K562 (cell line): ENCODE results near the gene BRME1. TPM values are rescaled to one million over a fixed set of nuclear protein-coding genes. Genes with fewer than 3 reads are reported as not detected.

Source experiments
- ASH1L ChIP-seq: fragments of 450-650 bp; IDR thresholded peaks from 2 replicates; pipeline ENCODE4 v1.6.1; 2018; ENCODE audit warnings: borderline replicate concordance, mild to moderate bottlenecking, low read depth; ENCODE audit not compliant: partially characterized antibody
- ATF7 ChIP-seq: fragments of 450-650 bp; IDR thresholded peaks from 2 replicates; pipeline ENCODE4 v1.7.1; 2014; ENCODE audit warnings: mild to moderate bottlenecking, moderate library complexity
- BRD4 ChIP-seq: fragments of 200-600 bp; sonication (generic); IDR thresholded peaks from 2 replicates; pipeline ENCODE4 v1.6.1; 2017; ENCODE audit warnings: inconsistent platforms
- C11orf30 ChIP-seq: fragments of 450-650 bp; IDR thresholded peaks from 2 replicates; pipeline ENCODE4 v1.6.1; 2016; ENCODE audit warnings: low read depth, mild to moderate bottlenecking
- CAMTA2 ChIP-seq: fragments of 250-450 bp; sonication (Bioruptor Pico); conservative IDR thresholded peaks from 2 replicates; pipeline ENCODE4 v1.5.1; 2022
- COPS2 ChIP-seq: fragments of 450-650 bp; conservative IDR thresholded peaks from 2 replicates; pipeline ENCODE4 v1.6.1; 2016; ENCODE audit warnings: mild to moderate bottlenecking, moderate library complexity
- ESRRB ChIP-seq: fragments of 250-450 bp; sonication (Bioruptor Pico); IDR thresholded peaks from 2 replicates; pipeline ENCODE4 v1.5.0; 2020; ENCODE audit warnings: mild to moderate bottlenecking, moderate library complexity, borderline replicate concordance
- FOXP1 ChIP-seq: sonication (generic); formaldehyde crosslinking; IDR thresholded peaks from 2 replicates; pipeline ENCODE4 v1.8.0; 2022; ENCODE audit warnings: mild to moderate bottlenecking, missing genetic modification reagents
- HLTF ChIP-seq: fragments of 450-650 bp; IDR thresholded peaks from 2 replicates; pipeline ENCODE4 v1.6.1; 2016
- MECOM ChIP-seq: fragments of 250-450 bp; sonication (Bioruptor Pico); IDR thresholded peaks from 2 replicates; pipeline ENCODE4 v1.8.0; 2022; ENCODE audit warnings: inconsistent platforms
- MNT ChIP-seq, 2 experiments: fragments of 450-650 bp; conservative IDR thresholded peaks; 2 replicates each; pipeline ENCODE4 v1.6.1; 2017; ENCODE audit warnings: mild to moderate bottlenecking in 2 of 2, moderate library complexity in 2 of 2
- MTA1 ChIP-seq: fragments of 450-650 bp; IDR thresholded peaks from 2 replicates; pipeline ENCODE4 v1.6.1; 2017; ENCODE audit warnings: borderline replicate concordance
- PCBP1 ChIP-seq: fragments of 200-400 bp; formaldehyde crosslinking; IDR thresholded peaks from 2 replicates; pipeline ENCODE4 v1.6.1; 2018; ENCODE audit warnings: mild to moderate bottlenecking, low read depth, low read length; ENCODE audit not compliant: poor library complexity, severe bottlenecking
- POU5F1 ChIP-seq: fragments of 150-350 bp; IDR thresholded peaks from 2 replicates; pipeline ENCODE4 v1.6.1; 2014; ENCODE audit warnings: borderline replicate concordance, low read length, low read depth, mild to moderate bottlenecking; ENCODE audit not compliant: partially characterized antibody
- RAD51 ChIP-seq: fragments of 450-650 bp; IDR thresholded peaks from 2 replicates; pipeline ENCODE4 v1.7.1; 2016; ENCODE audit warnings: low read depth, mild to moderate bottlenecking, borderline replicate concordance
- RBM39 ChIP-seq: fragments of 200-400 bp; formaldehyde crosslinking; optimal IDR thresholded peaks from 2 replicates; pipeline ENCODE3; 2018; ENCODE audit warnings: low read depth, low read length
- SAFB2 ChIP-seq: fragments of 200-400 bp; formaldehyde crosslinking; IDR thresholded peaks from 2 replicates; pipeline ENCODE4 v1.6.1; 2018; ENCODE audit warnings: borderline replicate concordance, low read length, low read depth, moderate library complexity; ENCODE audit not compliant: severe bottlenecking
- TRIM24 ChIP-seq, 2 experiments: fragments of 450-650 bp; IDR thresholded peaks; 2 replicates each; pipeline ENCODE4 v1.6.1; 2016
- ZC3H4 ChIP-seq: sonication (generic); formaldehyde crosslinking; IDR thresholded peaks from 2 replicates; pipeline ENCODE4 v1.9.0; 2021; ENCODE audit warnings: missing genetic modification reagents, borderline replicate concordance
- ZNF140 ChIP-seq: fragments of 250-450 bp; sonication (Bioruptor Pico); IDR thresholded peaks from 2 replicates; pipeline ENCODE4 v1.8.0; 2021; ENCODE audit warnings: moderate library complexity, mild to moderate bottlenecking, inconsistent platforms
- ZNF324 ChIP-seq: fragments of 250-450 bp; sonication (Bioruptor Pico); IDR thresholded peaks from 2 replicates; pipeline ENCODE4 v1.4.0; 2020; ENCODE audit warnings: mild to moderate bottlenecking
- ZNF717 ChIP-seq: fragments of 250-450 bp; sonication (Bioruptor Pico); IDR thresholded peaks from 2 replicates; pipeline ENCODE4 v1.5.0; 2021
- ZNF79 ChIP-seq: fragments of 250-450 bp; sonication (Bioruptor Pico); IDR thresholded peaks from 2 replicates; pipeline ENCODE4 v1.4.0; 2020; ENCODE audit warnings: low read depth, mild to moderate bottlenecking, moderate library complexity
- polyA plus RNA-seq, 8 experiments: library from polyadenylated mRNA; depleted of rRNA in 4 of 8; stranded (reverse) in 5 of 8; unstranded in 3 of 8; fragments of >200 nt; fragmentation: Nextera tagmentation in 2 of 8; fragmentation: Illumina TruSeq in 1 of 8; extraction: Ambion mirVana in 2 of 8; extraction: Trizol in 1 of 8; gene quantifications; 2 replicates each; pipeline versions ENCODE4 v1.2.1 to v1.2.3, GENCODE V29; 2011 to 2014; ENCODE audit warnings: inconsistent platforms in 1 of 8, missing spikeins in 1 of 8
- total RNA-seq, 7 experiments: library from RNA; depleted of rRNA in 6 of 7; stranded (reverse); fragments of >200 nt in 6 of 7; fragmentation: Illumina TruSeq in 2 of 7; extraction: Trizol in 2 of 7; gene quantifications; 2 replicates each; pipeline versions ENCODE4 v1.2.1 to v1.2.3, GENCODE V29; 2011 to 2021; ENCODE audit warnings: low replicate concordance in 1 of 7
- TF ChIP-seq, protein P1 (sequence below), 3 experiments: fragments of 200-800 bp in 1 of 3; sonication (Bioruptor generic) in 1 of 3; sonication (generic) in 1 of 3; formaldehyde crosslinking in 1 of 3; IDR thresholded peaks; 2 replicates each; pipeline versions ENCODE4 v1.6.1 to v1.8.0; 2016 to 2022; ENCODE audit warnings: mild to moderate bottlenecking in 2 of 3, missing compliant biosample characterization in 2 of 3, missing genetic modification characterization in 2 of 3, missing genetic modification reagents in 1 of 3

The BRME1 gene
- total and polyA plus RNA-seq, 9 of the 15 experiments (the other 6 are each of a cell fraction or from before 2014, with no cell fraction given): 0.75 to 6.1 (median 3.6) TPM

- peak; percentile 98 for TF ChIP-seq ATF7
- TF ChIP-seq SAFB2: no peak
- TF ChIP-seq TRIM24 (IDR thresholded peaks at IDR 0.05): peak; percentile 25 to 57; a peak in 2 of 4 replicates
- TF ChIP-seq RBM39: no peak
- TF ChIP-seq FOXP1: 0 out of 2 replicates have a peak, but pooled peaks have one; percentile 38
- no peak for TF ChIP-seq ESRRB (CRISPR knock-in tag)
- TF ChIP-seq ZNF324 (CRISPR knock-in tag): no peak
- no peak for TF ChIP-seq C11orf30
- TF ChIP-seq MTA1: peak; percentile 66; the same call in 1 of the 2 replicates
- TF ChIP-seq POU5F1: no peak
- no peak for TF ChIP-seq ZNF140 (CRISPR knock-in tag)
- TF ChIP-seq ZNF79 (CRISPR knock-in tag): no peak
- no peak for TF ChIP-seq CAMTA2 (CRISPR knock-in tag)
- TF ChIP-seq ZNF717 (CRISPR knock-in tag): no peak
- TF ChIP-seq MNT (conservative IDR thresholded peaks at IDR 0.05): peak in 1 of 2 experiments; percentile 17; a peak in 2 of 4 replicates
- no peak for TF ChIP-seq HLTF
- TF ChIP-seq, protein P1, sequence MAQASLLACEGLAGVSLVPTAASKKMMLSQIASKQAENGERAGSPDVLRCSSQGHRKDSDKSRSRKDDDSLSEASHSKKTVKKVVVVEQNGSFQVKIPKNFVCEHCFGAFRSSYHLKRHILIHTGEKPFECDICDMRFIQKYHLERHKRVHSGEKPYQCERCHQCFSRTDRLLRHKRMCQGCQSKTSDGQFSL (CRISPR knock-in tag; IDR thresholded peaks at IDR 0.05): peak; percentile 99
- TF ChIP-seq, protein P1 (tag; IDR thresholded peaks at IDR 0.05): peak in 1 of 2 experiments; percentile 91; a peak in 2 of 4 replicates
- TF ChIP-seq ASH1L: no peak
- TF ChIP-seq ZC3H4 (CRISPR knock-in tag): no peak
- TF ChIP-seq MECOM: peak; percentile 49; the same call in 1 of the 2 replicates
- TF ChIP-seq PCBP1: no peak
- peak; percentile 72; the same call in 1 of the 2 replicates for TF ChIP-seq BRD4
- TF ChIP-seq RAD51: no peak
- TF ChIP-seq COPS2: no peak
Measured at GRCh38 chr19:13846557-13847406, 59.1 kb downstream of the BRME1 start (continued).
